Transverse colon (tissue), 3 donors: ENCODE measurements around the gene C6orf141.

Source experiments
- CTCF ChIP-seq, 5 experiments: fragments of 200-600 bp in 3 of 5; fragments of 450-650 bp in 2 of 5; sonication (generic) in 3 of 5; IDR thresholded peaks; 1 replicate in 2 of 5; 2 replicates in 3 of 5; pipeline ENCODE4 v1.5.1; 2016 to 2017; ENCODE audit warnings: antibody characterized with exemption in 5 of 5, inconsistent platforms in 3 of 5, mild to moderate bottlenecking in 2 of 5, moderate library complexity in 1 of 5
- EP300 ChIP-seq: sonication (generic); formaldehyde crosslinking; IDR thresholded peaks from one replicate; pipeline ENCODE4 v1.6.1; 2017; ENCODE audit warnings: antibody characterized with exemption, low read depth

- TF ChIP-seq CTCF (IDR thresholded peaks at IDR 0.05): no peak
- TF ChIP-seq EP300: no peak
Observed at GRCh38 chr6:49540614-49541013, 9.9 kb upstream of the C6orf141 start.
